SU-DHL-6 (cell line): Measurements from ENCODE around the gene KLHL29.

Experiments
- EZH2phosphoT487 ChIP-seq: fragments of 200-600 bp; sonication (generic), shearing (Covaris generic); conservative IDR thresholded peaks from 2 replicates; pipeline ENCODE4 v1.6.1; 2018; ENCODE audit warnings: mild to moderate bottlenecking, antibody characterized with exemption, low read length, moderate library complexity, mixed read lengths
- TF ChIP-seq, protein P1 (sequence below): fragments of 200-600 bp; sonication (generic); IDR thresholded peaks from one replicate; pipeline ENCODE4 v1.5.1; 2017; ENCODE audit warnings: antibody characterized with exemption, mild to moderate bottlenecking, low read length, moderate library complexity; ENCODE audit not compliant: insufficient read depth, poor library complexity, severe bottlenecking

- TF ChIP-seq, protein P1, sequence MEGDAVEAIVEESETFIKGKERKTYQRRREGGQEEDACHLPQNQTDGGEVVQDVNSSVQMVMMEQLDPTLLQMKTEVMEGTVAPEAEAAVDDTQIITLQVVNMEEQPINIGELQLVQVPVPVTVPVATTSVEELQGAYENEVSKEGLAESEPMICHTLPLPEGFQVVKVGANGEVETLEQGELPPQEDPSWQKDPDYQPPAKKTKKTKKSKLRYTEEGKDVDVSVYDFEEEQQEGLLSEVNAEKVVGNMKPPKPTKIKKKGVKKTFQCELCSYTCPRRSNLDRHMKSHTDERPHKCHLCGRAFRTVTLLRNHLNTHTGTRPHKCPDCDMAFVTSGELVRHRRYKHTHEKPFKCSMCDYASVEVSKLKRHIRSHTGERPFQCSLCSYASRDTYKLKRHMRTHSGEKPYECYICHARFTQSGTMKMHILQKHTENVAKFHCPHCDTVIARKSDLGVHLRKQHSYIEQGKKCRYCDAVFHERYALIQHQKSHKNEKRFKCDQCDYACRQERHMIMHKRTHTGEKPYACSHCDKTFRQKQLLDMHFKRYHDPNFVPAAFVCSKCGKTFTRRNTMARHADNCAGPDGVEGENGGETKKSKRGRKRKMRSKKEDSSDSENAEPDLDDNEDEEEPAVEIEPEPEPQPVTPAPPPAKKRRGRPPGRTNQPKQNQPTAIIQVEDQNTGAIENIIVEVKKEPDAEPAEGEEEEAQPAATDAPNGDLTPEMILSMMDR = no peak
- TF ChIP-seq EZH2phosphoT487 = no peak
Observed at GRCh38 chr2:23478933-23479683, 94.1 kb downstream of the KLHL29 start.
